HG03457 (cell line): ENCODE measurements around the gene SEMA3E.
A peak's percentile ranks its signal among the peaks of the same experiment; 100 is the strongest.
"Not testable (repeated sequence)": the region's sequence is repeated elsewhere in the genome, so short reads cannot be mapped to it uniquely, and the experiment has no call there.

Experiments used
- ATAC-seq: cut with Tn5 transposase; IDR thresholded peaks from one replicate; pipeline ENCODE4 v1.9.1; 2021; ENCODE audit warnings: moderate number of reproducible peaks; ENCODE audit not compliant: unreplicated experiment

The SEMA3E gene

GRCh38 chr7:83492802-83493201 is 156.1 kb downstream of the SEMA3E start:
- ATAC-seq = no peak

GRCh38 chr7:83487801-83488200 is 161.1 kb downstream of the SEMA3E start:
- no peak for ATAC-seq

- ATAC-seq = no peak
These were observed 162.0 kb downstream of the SEMA3E start for GRCh38 chr7:83486957-83487356.

- ATAC-seq = no peak
These were observed 162.4 kb downstream of the SEMA3E start for GRCh38 chr7:83486536-83486935.

- ATAC-seq = no peak
These were observed 164.1 kb downstream of the SEMA3E start for GRCh38 chr7:83484826-83485225.

- ATAC-seq = no peak
These were observed 164.7 kb downstream of the SEMA3E start for GRCh38 chr7:83484266-83484665.

GRCh38 chr7:83478616-83479015 is 170.3 kb downstream of the SEMA3E start:
- no peak for ATAC-seq

- no peak for ATAC-seq
These were observed 172.4 kb downstream of the SEMA3E start for GRCh38 chr7:83476511-83477050.

GRCh38 chr7:83475420-83475819 is 173.5 kb downstream of the SEMA3E start:
- ATAC-seq = no peak

GRCh38 chr7:83472376-83472775 is 176.6 kb downstream of the SEMA3E start:
- no peak for ATAC-seq

GRCh38 chr7:83469491-83469890 is 179.4 kb downstream of the SEMA3E start:
- ATAC-seq = no peak

GRCh38 chr7:83469076-83469475 is 179.9 kb downstream of the SEMA3E start:
- no peak for ATAC-seq

GRCh38 chr7:83468251-83468739 is 180.6 kb downstream of the SEMA3E start:
- peak; percentile 94 for ATAC-seq

- no peak for ATAC-seq
These were observed 181.4 kb downstream of the SEMA3E start for GRCh38 chr7:83467493-83467892.

GRCh38 chr7:83466956-83467355 is 182.0 kb downstream of the SEMA3E start:
- no peak for ATAC-seq

- no peak for ATAC-seq
These were observed 182.6 kb downstream of the SEMA3E start for GRCh38 chr7:83466187-83466923.

- no peak for ATAC-seq
These were observed 183.3 kb downstream of the SEMA3E start for GRCh38 chr7:83465643-83466042.

GRCh38 chr7:83461820-83462219 is 187.1 kb downstream of the SEMA3E start:
- not testable (repeated sequence) for ATAC-seq

GRCh38 chr7:83459930-83460653 is 188.8 kb downstream of the SEMA3E start:
- not testable (repeated sequence) for ATAC-seq

- not testable (repeated sequence) for ATAC-seq
These were observed 189.6 kb downstream of the SEMA3E start for GRCh38 chr7:83459101-83459929.
